H1 (cell line): ENCODE data around the gene ARMH1. TPM values are rescaled to one million over a fixed set of nuclear protein-coding genes. Genes with fewer than 3 reads are reported as not detected.

Experiments used
- CTCF ChIA-PET: fragments of 300-600 bp; sonication (Branson Sonifier 250); formaldehyde crosslinking; loops from one replicate; lab custom pipeline; 2021; ENCODE audit not compliant: partially characterized antibody; lab: Charles Lee
- POLR2A ChIA-PET: fragments of 300-600 bp; sonication (Branson Sonifier 250); formaldehyde crosslinking; loops from one replicate; lab custom pipeline; 2021; ENCODE audit warnings: inconsistent platforms; ENCODE audit not compliant: partially characterized antibody; lab: Charles Lee
- DNase-seq, 2 experiments: peaks; one replicate each; pipeline versions ENCODE4 v3.0.0 to v3.0.0-alpha.2; 2010 to 2022; ENCODE audit warnings: low spot score in 2 of 2, low read depth in 1 of 2, mixed read lengths in 1 of 2
- FAIRE-seq: peaks from 2 replicates; lab custom pipeline; 2011; peaks lifted over from hg19 to GRCh38; lab: Jason Lieb, UNC
- H2AFZ ChIP-seq: 2 replicates; pipeline ENCODE4 v1.8.1; 2012; ENCODE audit warnings: low read length, inconsistent platforms
- H2AK5ac ChIP-seq: 2 replicates; pipeline ENCODE4 v1.6.1; 2013; ENCODE audit warnings: low read depth, low read length
- H2BK120ac ChIP-seq: replicated peaks from 2 replicates; pipeline ENCODE3; 2013; ENCODE audit warnings: low read depth, low read length, inconsistent platforms
- H2BK12ac ChIP-seq: 2 replicates; pipeline ENCODE4 v1.6.1; 2013; ENCODE audit warnings: low read depth, low read length
- H2BK15ac ChIP-seq: 2 replicates; pipeline ENCODE4 v1.6.1; 2013; ENCODE audit warnings: low read length
- H2BK20ac ChIP-seq: 2 replicates; pipeline ENCODE4 v1.6.1; 2013; ENCODE audit warnings: low read length
- H2BK5ac ChIP-seq: 2 replicates; pipeline ENCODE4 v1.6.1; 2013; ENCODE audit warnings: low read depth, low read length
- H3K14ac ChIP-seq: 2 replicates; pipeline ENCODE4 v1.6.1; 2013; ENCODE audit warnings: inconsistent platforms; ENCODE audit not compliant: insufficient read length
- H3K18ac ChIP-seq: 2 replicates; pipeline ENCODE4 v1.6.1; 2013; ENCODE audit warnings: low read length; ENCODE audit errors: extremely low read depth
- H3K23ac ChIP-seq: 2 replicates; pipeline ENCODE4 v1.6.1; 2013; ENCODE audit warnings: inconsistent platforms; ENCODE audit not compliant: insufficient read length
- H3K23me2 ChIP-seq: 2 replicates; pipeline ENCODE4 v1.6.1; 2013; ENCODE audit warnings: low read depth, low read length
- H3K27ac ChIP-seq: 2 replicates; pipeline ENCODE4 v1.6.1; 2011; ENCODE audit warnings: low read depth, low read length, inconsistent platforms
- H3K27me3 ChIP-seq, 4 experiments: replicated peaks in 1 of 4; 1 replicate in 1 of 4; 2 replicates in 3 of 4; pipeline versions ENCODE4 v1.6.1 to v1.8.1; 2011 to 2013; ENCODE audit warnings: low read length in 3 of 4, mild to moderate bottlenecking in 3 of 4, inconsistent platforms in 2 of 4, mixed read lengths in 2 of 4, moderate library complexity in 1 of 4; ENCODE audit not compliant: control insufficient read depth in 3 of 4, insufficient read depth in 3 of 4; ENCODE audit errors: extremely low read depth in 1 of 4
- H3K36me3 ChIP-seq, 4 experiments: 2 replicates each; pipeline versions ENCODE4 v1.6.1 to v1.8.1; 2011 to 2013; ENCODE audit warnings: mild to moderate bottlenecking in 4 of 4, low read length in 3 of 4, moderate library complexity in 2 of 4, control low read depth in 1 of 4, inconsistent platforms in 1 of 4; ENCODE audit not compliant: insufficient read depth in 4 of 4, control insufficient read depth in 2 of 4
- H3K4ac ChIP-seq: replicated peaks from 2 replicates; pipeline ENCODE3; 2013; ENCODE audit warnings: low read length, low read depth, mixed read lengths, inconsistent platforms; ENCODE audit not compliant: insufficient read length
- H3K4me1 ChIP-seq, 4 experiments: replicated peaks in 1 of 4; 1 replicate in 1 of 4; 2 replicates in 3 of 4; pipeline versions ENCODE4 v1.6.1 to v1.8.1; 2011 to 2013; ENCODE audit warnings: low read length in 3 of 4, inconsistent platforms in 2 of 4, mixed read lengths in 1 of 4; ENCODE audit not compliant: insufficient read depth in 4 of 4, control insufficient read depth in 3 of 4
- H3K4me2 ChIP-seq, 2 experiments: 2 replicates each; pipeline versions ENCODE4 v1.6.1 to v1.8.1; 2011 to 2013; ENCODE audit warnings: low read depth in 2 of 2, low read length in 2 of 2, control low read depth in 1 of 2, inconsistent platforms in 1 of 2, mild to moderate bottlenecking in 1 of 2; ENCODE audit not compliant: insufficient read depth in 1 of 2
- H3K4me3 ChIP-seq, 4 experiments: fragments of 200-600, 300-600 bp in 1 of 4; sonication (generic), shearing (Covaris generic), sonication (Bioruptor Twin) in 1 of 4; 2 replicates each; pipeline versions ENCODE4 v1.5.1 to v1.8.1; 2011 to 2016; ENCODE audit warnings: low read length in 4 of 4, low read depth in 3 of 4, control low read depth in 2 of 4, inconsistent platforms in 2 of 4, mild to moderate bottlenecking in 2 of 4, mixed read lengths in 1 of 4, moderate library complexity in 1 of 4; ENCODE audit not compliant: insufficient read depth in 2 of 4; ENCODE audit errors: extremely low read depth in 1 of 4
- H3K56ac ChIP-seq: replicated peaks from 2 replicates; pipeline ENCODE3; 2013; ENCODE audit warnings: low read depth, mild to moderate bottlenecking, mixed read lengths, low read length, inconsistent platforms; ENCODE audit not compliant: insufficient read length
- H3K79me1 ChIP-seq: 2 replicates; pipeline ENCODE4 v1.6.1; 2013; ENCODE audit warnings: low read depth, low read length, control low read depth
- H3K79me2 ChIP-seq, 2 experiments: 2 replicates each; pipeline versions ENCODE4 v1.6.1 to v1.8.1; 2012 to 2013; ENCODE audit warnings: low read length in 2 of 2, mild to moderate bottlenecking in 2 of 2, inconsistent platforms in 1 of 2; ENCODE audit not compliant: insufficient read depth in 2 of 2, control insufficient read depth in 1 of 2
- H3K9ac ChIP-seq, 4 experiments: replicated peaks in 1 of 4; 1 replicate in 1 of 4; 2 replicates in 3 of 4; pipeline versions ENCODE4 v1.6.1 to v1.8.1; 2011 to 2013; ENCODE audit warnings: low read depth in 3 of 4, low read length in 3 of 4, control low read depth in 2 of 4, mild to moderate bottlenecking in 2 of 4, moderate library complexity in 2 of 4, inconsistent platforms in 1 of 4; ENCODE audit errors: extremely low read depth in 1 of 4
- H3K9me3 ChIP-seq, 2 experiments: 2 replicates each; pipeline versions ENCODE4 v1.6.1 to v1.8.1; 2012 to 2013; ENCODE audit warnings: mild to moderate bottlenecking in 2 of 2, moderate library complexity in 2 of 2, control low read depth in 1 of 2, inconsistent platforms in 1 of 2, low read depth in 1 of 2, low read length in 1 of 2, mixed read lengths in 1 of 2; ENCODE audit not compliant: insufficient read depth in 2 of 2
- H4K20me1 ChIP-seq, 2 experiments: replicated peaks in 1 of 2; 2 replicates each; pipeline versions ENCODE3 to v1.8.1; 2011 to 2013; ENCODE audit warnings: inconsistent platforms in 2 of 2, low read length in 2 of 2, mild to moderate bottlenecking in 1 of 2; ENCODE audit not compliant: insufficient read depth in 2 of 2, control insufficient read depth in 1 of 2
- H4K5ac ChIP-seq: 2 replicates; pipeline ENCODE4 v1.6.1; 2013; ENCODE audit warnings: low read length, low read depth, mixed read lengths, inconsistent platforms; ENCODE audit not compliant: insufficient read length
- H4K8ac ChIP-seq: 2 replicates; pipeline ENCODE4 v1.8.0; 2013; ENCODE audit warnings: mild to moderate bottlenecking, moderate library complexity, low read length, inconsistent platforms; ENCODE audit not compliant: insufficient read depth; ENCODE audit errors: extremely low read depth
- H4K91ac ChIP-seq: replicated peaks from 2 replicates; pipeline ENCODE3; 2013; ENCODE audit warnings: low read length, mixed read lengths, inconsistent platforms; ENCODE audit not compliant: insufficient read length
- SP1 ChIP-seq: IDR thresholded peaks from 2 replicates; pipeline ENCODE4 v1.6.1; 2011; ENCODE audit warnings: low read depth, low read length
- WGBS, 2 experiments: shearing (Covaris generic) in 1 of 2; methylation state at CpG; one replicate each; pipeline versions ENCODE4 v1.1.6 to v1.1.7; 2013 to 2015; ENCODE audit warnings: low lambda C conversion rate in 2 of 2, mixed read lengths in 2 of 2, inconsistent platforms in 1 of 2, low coverage in 1 of 2, missing lambda C conversion rate in 1 of 2; ENCODE audit not compliant: insufficient replicate concordance in 2 of 2, insufficient coverage in 1 of 2, insufficient read length in 1 of 2; ENCODE audit errors: extremely low coverage in 1 of 2, missing lambda C conversion rate in 1 of 2; 5-methylcytosine and 5-hydroxymethylcytosine counted together
- polyA plus RNA-seq, 7 experiments: library from polyadenylated mRNA; depleted of rRNA in 3 of 7; stranded (reverse) in 5 of 7; unstranded in 2 of 7; fragments of >200 nt in 5 of 7; fragments of 200-250 nt in 2 of 7; gene quantifications; 1 replicate in 5 of 7; 2 replicates in 1 of 7; 4 replicates in 1 of 7; pipeline versions ENCODE4 v1.2.1 to v1.2.3, GENCODE V29; 2011 to 2013; ENCODE audit warnings: missing spikeins in 2 of 7, mixed read lengths in 2 of 7
- total RNA-seq: library from RNA; stranded (reverse); fragmentation: NEBNext Ultra II Directional; extraction: Animal tissue kit (Norgen Biotek cat#: 25700); gene quantifications from 2 replicates; pipeline ENCODE4 v1.2.1, GENCODE V29; 2021
- TF ChIP-seq, protein P1 (sequence below), 3 experiments: IDR thresholded peaks; 1 replicate in 2 of 3; 2 replicates in 1 of 3; pipeline versions ENCODE4 v1.5.1 to v1.6.1; 2011; ENCODE audit warnings: low read length in 3 of 3, mild to moderate bottlenecking in 3 of 3, inconsistent platforms in 2 of 3, low read depth in 1 of 3, moderate library complexity in 1 of 3; ENCODE audit not compliant: insufficient read depth in 1 of 3; ENCODE audit errors: control extremely low read depth in 1 of 3

The ARMH1 gene
- total and polyA plus RNA-seq, 2 of the 8 experiments (the other 6 are each of a cell fraction or from before 2014, with no cell fraction given), result 0.82 to 0.85 TPM

DNA sequence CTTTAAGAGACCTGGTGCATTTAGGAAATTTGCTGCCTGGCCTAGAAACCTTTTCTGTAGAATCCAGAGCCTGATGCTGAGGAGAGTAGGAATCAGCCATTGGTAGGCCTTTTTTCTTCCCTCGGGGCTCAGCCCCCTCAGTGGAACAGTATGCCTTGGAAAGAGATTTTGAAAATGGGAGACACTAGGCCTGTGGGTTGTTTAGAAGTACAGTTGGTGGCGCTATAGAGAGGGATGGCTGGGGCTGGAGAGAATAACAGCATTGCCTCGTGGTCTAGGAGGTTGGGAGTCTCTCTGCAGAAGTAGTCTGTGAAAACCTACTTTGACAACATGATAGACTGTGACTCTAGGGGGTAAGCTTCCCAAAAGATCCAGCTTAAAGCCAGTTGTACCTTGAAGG lies 73.4 kb downstream of the ARMH1 start:
- H3K4ac ChIP-seq, result no peak overlapping the region
- no peak overlapping the region for H4K91ac ChIP-seq
- H3K4me3 ChIP-seq, result no peak overlapping the region
- peaks cover 0 to 2% of the 10 kb centered on the region in 2 experiments for H4K20me1 ChIP-seq
- H2BK120ac ChIP-seq, result no peak overlapping the region
- DNase-seq (no peak), FAIRE-seq (no peak)
- H3K9me3 ChIP-seq, result no peaks in the 10 kb centered on the region
- H3K9ac ChIP-seq, result no peak overlapping the region
- H3K79me2 ChIP-seq, result peaks cover 0 to 7% of the 10 kb centered on the region in 2 experiments; a peak in 1 of 4 replicates
- H2BK20ac ChIP-seq, result no peak overlapping the region
- H4K8ac ChIP-seq, result no peak overlapping the region
- no peak overlapping the region for H3K14ac ChIP-seq
- 80% methylated on average over 3 of the region's 3 CpGs; no CpG with 5 or more reads in 1 of the 2 experiments for WGBS, 2 experiments
- no peak overlapping the region for H2AK5ac ChIP-seq
- H3K27me3 ChIP-seq, result no peaks in the 10 kb centered on the region
- no peak overlapping the region for H3K56ac ChIP-seq
- no peak overlapping the region for H3K4me2 ChIP-seq
- no peak overlapping the region for H4K5ac ChIP-seq
- no peak for TF ChIP-seq SP1
- TF ChIP-seq, protein P1, sequence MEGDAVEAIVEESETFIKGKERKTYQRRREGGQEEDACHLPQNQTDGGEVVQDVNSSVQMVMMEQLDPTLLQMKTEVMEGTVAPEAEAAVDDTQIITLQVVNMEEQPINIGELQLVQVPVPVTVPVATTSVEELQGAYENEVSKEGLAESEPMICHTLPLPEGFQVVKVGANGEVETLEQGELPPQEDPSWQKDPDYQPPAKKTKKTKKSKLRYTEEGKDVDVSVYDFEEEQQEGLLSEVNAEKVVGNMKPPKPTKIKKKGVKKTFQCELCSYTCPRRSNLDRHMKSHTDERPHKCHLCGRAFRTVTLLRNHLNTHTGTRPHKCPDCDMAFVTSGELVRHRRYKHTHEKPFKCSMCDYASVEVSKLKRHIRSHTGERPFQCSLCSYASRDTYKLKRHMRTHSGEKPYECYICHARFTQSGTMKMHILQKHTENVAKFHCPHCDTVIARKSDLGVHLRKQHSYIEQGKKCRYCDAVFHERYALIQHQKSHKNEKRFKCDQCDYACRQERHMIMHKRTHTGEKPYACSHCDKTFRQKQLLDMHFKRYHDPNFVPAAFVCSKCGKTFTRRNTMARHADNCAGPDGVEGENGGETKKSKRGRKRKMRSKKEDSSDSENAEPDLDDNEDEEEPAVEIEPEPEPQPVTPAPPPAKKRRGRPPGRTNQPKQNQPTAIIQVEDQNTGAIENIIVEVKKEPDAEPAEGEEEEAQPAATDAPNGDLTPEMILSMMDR (IDR thresholded peaks at IDR 0.05; ENCODE audit: control extremely low read depth in 1 of 3, insufficient read depth in 1 of 3, low read depth in 1 of 3, low read length in 3 of 3), result peak; percentile 13 to 47 (median 32); a peak in 3 of 4 replicates
- TF ChIP-seq, all 59 proteins: peak for 1
- H2AFZ ChIP-seq, result no peak overlapping the region
- ChIA-PET POLR2A (interaction anchor here (0.6 to 10.5 kb wide), 8 partner anchors 12 to 818 kb away, joined by 3 to 120 read pairs (median 4); partner anchors contain the start of genes BTBD19 and RPS8), CTCF (interaction anchor here (0.6 to 7.9 kb wide), 18 partner anchors 9 to 1312 kb away, joined by 3 to 42 read pairs (median 5); partner anchors contain the start of gene RNU5D-1)
- H3K36me3 ChIP-seq, result peaks cover 30 to 65% (median 48%) of the 10 kb centered on the region in 4 experiments
- no peak overlapping the region for H2BK12ac ChIP-seq
- H3K4me1 ChIP-seq, result no peaks in the 10 kb centered on the region
- H2BK15ac ChIP-seq, result no peak overlapping the region
- peaks cover 4% of the 10 kb centered on the region for H3K79me1 ChIP-seq
- H3K23ac ChIP-seq, result no peak overlapping the region
- H2BK5ac ChIP-seq, result no peak overlapping the region
- H3K27ac ChIP-seq, result no peak overlapping the region
- H3K18ac ChIP-seq, result no peak overlapping the region
- H3K23me2 ChIP-seq, result no peaks in the 10 kb centered on the region
